ENCODE results near the gene PRTN3. TPM values are rescaled to one million over a fixed set of nuclear protein-coding genes. Genes with fewer than 3 reads are reported as not detected.

The PRTN3 gene
- total and polyA plus RNA-seq, 2 of the 4 experiments (the other 2 are of a cell fraction), result not detected

- Histone ChIP-seq H3K9me3 (ENCODE audit: control insufficient read depth, insufficient read depth, low read length) (no peaks in the 10 kb centered on the region), H2AFZ (replicated peaks; ENCODE audit: low read length, poor library complexity) (no peak overlapping the region), H3K9ac (ENCODE audit: low read depth, low read length) (no peak overlapping the region), H4K5ac (ENCODE audit: low read depth, low read length) (no peak overlapping the region), H3K4me3 (ENCODE audit: insufficient read depth, low read depth, low read length) (no peak overlapping the region), H3K36me3 (ENCODE audit: control insufficient read depth, insufficient read depth, low read length) (peaks cover 70% of the 10 kb centered on the region), H4K8ac (ENCODE audit: low read depth in 2 of 2, low read length in 2 of 2) (no peak overlapping the region), H2AK9ac (replicated peaks; ENCODE audit: low read depth, low read length, poor library complexity) (no peak overlapping the region), H3K4me2 (ENCODE audit: low read depth, low read length) (no peak overlapping the region), H2BK5ac (ENCODE audit: low read depth, low read length, poor library complexity, severe bottlenecking) (no peak overlapping the region), H3K27me3 (ENCODE audit: control insufficient read depth, insufficient read depth, low read length) (no peaks in the 10 kb centered on the region), H2AK5ac (ENCODE audit: low read depth, low read length) (no peak overlapping the region), H3K14ac (replicated peaks; ENCODE audit: low read depth, low read length) (no peak overlapping the region), H3K18ac (ENCODE audit: low read depth, low read length) (no peak overlapping the region), H3K4me1 (ENCODE audit: control insufficient read depth, insufficient read depth, low read length) (no peaks in the 10 kb centered on the region), H4K91ac (ENCODE audit: insufficient read depth, low read depth, low read length) (no peak overlapping the region), H3K56ac (ENCODE audit: extremely low read depth, insufficient read depth, low read length) (no peak overlapping the region), H3K23ac (ENCODE audit: low read depth, low read length) (no peak overlapping the region), H2BK20ac (ENCODE audit: low read depth, low read length) (no peak overlapping the region), H2BK15ac (ENCODE audit: low read depth, low read length) (no peak overlapping the region), H3K79me1 (ENCODE audit: low read depth in 1 of 2, low read length in 2 of 2) (peaks cover 0 to 7% of the 10 kb centered on the region in 2 experiments; a peak in 1 of 4 replicates), H4K20me1 (ENCODE audit: insufficient read depth, low read length) (peaks cover 10% of the 10 kb centered on the region), H3K9me1 (ENCODE audit: insufficient read depth, low read length) (no peaks in the 10 kb centered on the region), H3K27ac (ENCODE audit: insufficient read depth, low read length) (no peak overlapping the region), H2BK120ac (ENCODE audit: low read depth, low read length) (no peak overlapping the region), H3K4ac (ENCODE audit: low read depth, low read length) (no peak overlapping the region)
- no peak for TF ChIP-seq RCOR1 (IDR thresholded peaks at IDR 0.05; ENCODE audit: insufficient replicate concordance, low read length)
- no peak for TF ChIP-seq MXI1 (IDR thresholded peaks at IDR 0.05; ENCODE audit: borderline replicate concordance, low read depth, low read length)
- no peak for TF ChIP-seq SMC3 (IDR thresholded peaks at IDR 0.05; ENCODE audit: low read depth, low read length)
- no peak for TF ChIP-seq RFX5 (IDR thresholded peaks at IDR 0.05; ENCODE audit: low read depth, low read length)
- no peak for TF ChIP-seq BHLHE40 (IDR thresholded peaks at IDR 0.05; ENCODE audit: low read depth, low read length)
- no peak for TF ChIP-seq NFE2L2 (IDR thresholded peaks at IDR 0.05; ENCODE audit: low read depth, low read length)
- dilution Hi-C loops (cut with HindIII; ENCODE audit: low sequenced_read_pairs, unreplicated experiment) (no loop called here), intact Hi-C loops (cut with micrococcal nuclease) (no loop called here), in situ Hi-C loops (cut with MboI; ENCODE audit: low sequenced_read_pairs) (no loop called here)
- ChIA-PET POLR2A (ENCODE audit: unreplicated experiment) (interaction anchor here (0.6 kb wide), 1 partner anchor 31 kb away, joined by 4 read pairs; no protein-coding TSS in a partner anchor), CTCF (no interaction called here)
- ATAC-seq (ENCODE audit: low read depth) (no peak), DNase-seq (no peak)
- WGBS, 2 experiments (ENCODE audit: extremely low coverage in 2 of 2, insufficient read length in 1 of 2), result 89% methylated on average over 24 of the region's 37 CpGs; no CpG with 5 or more reads in 1 of the 2 experiments
- no TSS peak for BruUV-seq (replicated peaks)
These were observed 39.1 kb downstream of the PRTN3 start for GRCh38 chr19:879711-880438.
